ENCODE results near the gene CDR2. TPM values are rescaled to one million over a fixed set of nuclear protein-coding genes. Genes with fewer than 3 reads are reported as not detected.
"Not testable (repeated sequence)": the region's sequence is repeated elsewhere in the genome, so short reads cannot be mapped to it uniquely, and the experiment has no call there.

Gene CDR2
- total RNA-seq, 1 donor from 2014 or later = 18.9 TPM

DNA sequence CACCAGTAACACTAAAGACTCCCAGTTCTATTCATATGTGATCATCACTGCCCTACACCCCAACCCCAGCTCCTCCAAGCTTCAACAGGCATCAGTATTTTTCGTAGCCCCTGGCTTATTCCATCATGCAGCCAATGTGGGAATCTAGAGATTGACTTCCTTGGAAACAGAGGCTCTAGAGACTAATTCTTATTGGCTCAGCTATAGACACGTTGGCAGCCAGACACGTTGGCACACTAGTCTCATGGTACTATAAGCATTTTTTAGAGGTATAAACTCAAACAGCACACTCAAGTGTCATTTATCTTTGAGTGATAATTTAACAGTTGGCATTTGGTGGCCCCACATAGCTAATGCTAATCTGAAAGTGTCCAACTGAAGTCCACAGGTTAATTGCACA lies 44.4 kb upstream of the CDR2 start:
- Mint-ChIP-seq H3K27ac (no peak overlapping the region), H3K4me1 (ENCODE audit: unreplicated experiment) (no peaks in the 10 kb centered on the region), H3K36me3 (peaks cover 11% of the 10 kb centered on the region), H3K9me3 (no peaks in the 10 kb centered on the region), H3K27me3 (no peaks in the 10 kb centered on the region), H3K4me3 (no peak overlapping the region)
- TF ChIP-seq, protein P1, sequence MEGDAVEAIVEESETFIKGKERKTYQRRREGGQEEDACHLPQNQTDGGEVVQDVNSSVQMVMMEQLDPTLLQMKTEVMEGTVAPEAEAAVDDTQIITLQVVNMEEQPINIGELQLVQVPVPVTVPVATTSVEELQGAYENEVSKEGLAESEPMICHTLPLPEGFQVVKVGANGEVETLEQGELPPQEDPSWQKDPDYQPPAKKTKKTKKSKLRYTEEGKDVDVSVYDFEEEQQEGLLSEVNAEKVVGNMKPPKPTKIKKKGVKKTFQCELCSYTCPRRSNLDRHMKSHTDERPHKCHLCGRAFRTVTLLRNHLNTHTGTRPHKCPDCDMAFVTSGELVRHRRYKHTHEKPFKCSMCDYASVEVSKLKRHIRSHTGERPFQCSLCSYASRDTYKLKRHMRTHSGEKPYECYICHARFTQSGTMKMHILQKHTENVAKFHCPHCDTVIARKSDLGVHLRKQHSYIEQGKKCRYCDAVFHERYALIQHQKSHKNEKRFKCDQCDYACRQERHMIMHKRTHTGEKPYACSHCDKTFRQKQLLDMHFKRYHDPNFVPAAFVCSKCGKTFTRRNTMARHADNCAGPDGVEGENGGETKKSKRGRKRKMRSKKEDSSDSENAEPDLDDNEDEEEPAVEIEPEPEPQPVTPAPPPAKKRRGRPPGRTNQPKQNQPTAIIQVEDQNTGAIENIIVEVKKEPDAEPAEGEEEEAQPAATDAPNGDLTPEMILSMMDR (conservative IDR thresholded peaks at IDR 0.05) = no peak
- DNase-seq (ENCODE audit: extremely low spot score, unreplicated experiment) = no peak

DNA sequence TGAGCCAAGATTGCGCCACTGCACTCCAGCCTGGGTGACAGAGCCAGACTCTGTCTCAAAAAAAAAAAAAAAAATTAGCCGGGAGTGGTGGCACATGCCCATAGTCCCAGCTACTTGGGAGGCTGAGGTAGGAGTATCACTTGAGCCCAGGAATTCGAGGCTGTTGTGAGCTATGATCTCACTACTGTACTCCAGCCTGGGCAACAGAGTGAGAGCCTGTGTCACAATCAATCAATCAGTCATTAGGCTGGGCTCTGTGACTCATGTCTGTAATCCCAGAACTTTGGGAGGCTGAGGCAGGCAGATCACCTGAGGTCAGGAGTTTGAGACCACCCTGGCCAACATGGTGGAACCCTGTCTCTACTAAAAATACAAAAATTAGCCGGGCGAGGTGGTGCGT lies 43.4 kb upstream of the CDR2 start:
- not testable (repeated sequence) for H3K27ac Mint-ChIP-seq

DNA sequence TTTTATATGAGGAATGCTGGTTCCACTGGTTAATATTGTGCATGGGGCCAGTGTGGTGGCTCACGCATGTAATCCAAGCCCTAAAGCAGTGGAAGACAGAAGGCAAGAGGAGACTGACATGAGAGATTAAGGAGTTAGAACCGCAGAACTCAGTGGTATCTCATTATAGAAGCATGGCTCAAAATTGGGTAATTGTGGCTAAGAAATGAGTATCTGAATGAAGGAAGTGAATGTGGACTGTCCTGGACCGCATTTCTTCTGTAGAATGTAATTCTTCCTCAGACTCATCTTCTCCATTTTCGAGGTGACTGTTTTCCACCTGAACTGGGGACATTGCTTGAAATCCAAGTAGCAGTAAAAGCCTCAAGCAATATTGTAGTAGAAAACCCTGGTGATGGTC lies 42.6 kb upstream of the CDR2 start:
- H3K4me3 Mint-ChIP-seq = no peak overlapping the region
- peaks cover 7% of the 10 kb centered on the region for H3K36me3 Mint-ChIP-seq
- TF ChIP-seq, protein P1 (conservative IDR thresholded peaks at IDR 0.05) = no peak
- no peaks in the 10 kb centered on the region for H3K27me3 Mint-ChIP-seq
- no peak for DNase-seq (ENCODE audit: extremely low spot score, unreplicated experiment)
- H3K9me3 Mint-ChIP-seq = no peaks in the 10 kb centered on the region
- no peak overlapping the region for H3K27ac Mint-ChIP-seq
- no peaks in the 10 kb centered on the region for H3K4me1 Mint-ChIP-seq (ENCODE audit: unreplicated experiment)

More for the DNA sequence above, 43.4 kb upstream of the CDR2 start:
- H3K36me3 Mint-ChIP-seq; DNase-seq (ENCODE audit: extremely low spot score, unreplicated experiment); H3K4me1 Mint-ChIP-seq (ENCODE audit: unreplicated experiment); H3K27me3 Mint-ChIP-seq; H3K4me3 Mint-ChIP-seq; H3K9me3 Mint-ChIP-seq: not testable (repeated sequence)

DNA sequence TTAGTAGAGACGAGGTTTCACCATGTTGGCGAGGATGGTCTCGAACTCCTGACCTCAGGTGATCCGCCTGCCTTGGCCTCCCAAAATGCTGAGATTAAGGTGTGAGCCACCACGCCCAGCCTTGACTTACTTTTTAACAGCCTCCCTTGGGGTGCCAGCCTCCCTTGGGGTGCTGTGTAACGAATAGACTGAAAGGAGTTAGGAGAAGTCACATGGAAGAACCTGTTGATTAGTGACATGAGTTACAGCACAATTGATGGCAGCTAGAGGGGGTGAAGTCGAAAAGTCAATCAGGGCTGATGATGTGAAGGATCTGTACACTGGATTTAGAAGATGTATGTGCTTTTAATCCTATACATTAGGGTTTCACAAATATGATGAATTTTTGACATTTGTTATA lies 39.4 kb upstream of the CDR2 start:
- H3K27me3 Mint-ChIP-seq = no peaks in the 10 kb centered on the region
- H3K4me3 Mint-ChIP-seq = no peak overlapping the region
- no peaks in the 10 kb centered on the region for H3K4me1 Mint-ChIP-seq (ENCODE audit: unreplicated experiment)
- H3K9me3 Mint-ChIP-seq = no peaks in the 10 kb centered on the region
- H3K36me3 Mint-ChIP-seq = no peaks in the 10 kb centered on the region
- DNase-seq (ENCODE audit: extremely low spot score, unreplicated experiment) = no peak
- no peak overlapping the region for H3K27ac Mint-ChIP-seq
- TF ChIP-seq, protein P1 (conservative IDR thresholded peaks at IDR 0.05) = no peak

DNA sequence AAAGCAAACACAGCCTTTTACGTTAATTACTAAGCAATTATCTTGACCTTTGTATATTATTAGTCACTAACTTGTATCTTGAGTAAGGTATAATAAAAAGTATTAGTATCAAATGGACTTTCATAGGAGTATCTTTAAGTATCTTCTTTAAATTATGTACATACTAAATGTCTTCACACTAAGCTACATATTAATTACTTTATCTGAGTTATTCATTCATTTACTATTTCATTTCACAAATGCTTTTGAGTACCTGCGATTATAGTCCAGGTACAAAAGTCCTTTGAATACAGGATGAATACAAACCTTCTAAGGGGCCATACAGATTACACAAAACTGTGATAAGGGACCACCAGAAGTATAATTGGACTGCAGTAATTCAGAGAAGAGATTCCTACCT lies 33.1 kb upstream of the CDR2 start:
- Mint-ChIP-seq H3K36me3 (no peaks in the 10 kb centered on the region), H3K27ac (no peak overlapping the region), H3K4me1 (ENCODE audit: unreplicated experiment) (no peaks in the 10 kb centered on the region), H3K4me3 (no peak overlapping the region), H3K27me3 (no peaks in the 10 kb centered on the region), H3K9me3 (no peaks in the 10 kb centered on the region)
- TF ChIP-seq, protein P1 (conservative IDR thresholded peaks at IDR 0.05) = no peak
- DNase-seq (ENCODE audit: extremely low spot score, unreplicated experiment) = no peak

DNA sequence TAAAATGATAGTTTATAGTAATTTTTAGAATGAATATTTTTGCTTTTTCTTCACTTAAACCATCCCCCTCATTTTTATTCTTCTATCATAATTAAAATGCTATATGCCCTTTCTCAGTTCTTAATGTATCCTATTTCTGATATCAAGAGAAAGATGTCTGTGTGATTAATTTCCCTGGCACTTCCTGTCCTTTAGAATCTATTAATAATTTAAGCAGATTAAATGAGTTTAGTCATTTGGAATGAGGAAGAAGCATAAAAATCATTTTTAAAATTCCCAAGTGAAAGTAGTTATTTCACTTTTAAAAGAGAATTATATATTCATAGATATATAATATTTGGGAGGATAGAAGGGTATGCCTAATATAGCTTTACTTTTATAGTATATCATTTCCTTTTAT lies 27.8 kb upstream of the CDR2 start:
- no peak for DNase-seq (ENCODE audit: extremely low spot score, unreplicated experiment)
- Mint-ChIP-seq H3K27ac (no peak overlapping the region), H3K36me3 (no peaks in the 10 kb centered on the region), H3K4me1 (ENCODE audit: unreplicated experiment) (no peaks in the 10 kb centered on the region), H3K27me3 (no peaks in the 10 kb centered on the region), H3K9me3 (no peaks in the 10 kb centered on the region), H3K4me3 (no peak overlapping the region)
- TF ChIP-seq, protein P1 (conservative IDR thresholded peaks at IDR 0.05) = no peak
